HAP-1 (cell line): ENCODE data around the gene IYD.

Experiments used
- DNase-seq, 2 experiments: peaks; one replicate each; pipeline ENCODE4 v3.0.0-alpha.2; 2016 to 2020; ENCODE audit warnings: low spot score in 2 of 2
- H3K27me3 ChIP-seq: fragments of 250-450 bp; sonication (Bioruptor Pico); 2 replicates; pipeline ENCODE4 v1.5.1; 2020; ENCODE audit warnings: low read depth, mild to moderate bottlenecking, moderate library complexity
- H3K36me3 ChIP-seq: fragments of 250-450 bp; sonication (Bioruptor Pico); replicated peaks from 2 replicates; pipeline ENCODE4 v1.5.1; 2020; ENCODE audit warnings: mild to moderate bottlenecking
- H3K4me1 ChIP-seq: fragments of 250-450 bp; sonication (Bioruptor Pico); 2 replicates; pipeline ENCODE4 v1.5.1; 2020; ENCODE audit warnings: mild to moderate bottlenecking
- H3K4me3 ChIP-seq: fragments of 250-450 bp; sonication (Bioruptor Pico); 2 replicates; pipeline ENCODE4 v1.5.1; 2020; ENCODE audit warnings: mild to moderate bottlenecking, moderate library complexity
- H3K9me3 ChIP-seq: fragments of 250-450 bp; sonication (Bioruptor Pico); 2 replicates; pipeline ENCODE4 v1.5.1; 2020; ENCODE audit warnings: mild to moderate bottlenecking, moderate library complexity
- in situ Hi-C: fragments of 300-500 bp; cut with MboI; formaldehyde crosslinking; loops from 3 replicates; pipeline ENCODE4 v1.14.3; 2020; ENCODE audit warnings: low sequenced_read_pairs, inconsistent platforms, mixed read lengths

Gene IYD, protein sequence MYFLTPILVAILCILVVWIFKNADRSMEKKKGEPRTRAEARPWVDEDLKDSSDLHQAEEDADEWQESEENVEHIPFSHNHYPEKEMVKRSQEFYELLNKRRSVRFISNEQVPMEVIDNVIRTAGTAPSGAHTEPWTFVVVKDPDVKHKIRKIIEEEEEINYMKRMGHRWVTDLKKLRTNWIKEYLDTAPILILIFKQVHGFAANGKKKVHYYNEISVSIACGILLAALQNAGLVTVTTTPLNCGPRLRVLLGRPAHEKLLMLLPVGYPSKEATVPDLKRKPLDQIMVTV

DNA sequence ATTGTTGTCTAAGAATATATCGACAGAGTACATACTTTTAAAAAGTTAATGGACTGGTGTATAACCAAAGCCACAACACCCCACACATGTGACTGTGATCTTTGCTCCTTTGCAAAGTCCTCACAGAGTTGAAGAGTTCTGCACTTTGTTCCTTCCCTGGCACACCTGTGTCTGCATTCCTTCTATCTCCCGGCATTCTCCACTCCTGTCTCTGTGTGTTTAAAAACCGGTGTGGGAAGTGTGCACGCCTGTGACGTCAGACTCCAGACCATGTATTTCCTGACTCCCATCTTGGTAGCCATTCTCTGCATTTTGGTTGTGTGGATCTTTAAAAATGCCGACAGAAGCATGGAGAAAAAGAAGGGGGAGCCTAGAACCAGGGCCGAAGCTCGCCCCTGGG, at the start of gene IYD:
IYD (plus strand) TSS at position 251 of the 400 bp plus-strand sequence; CDS start at position 271, 20 bp downstream.
- in situ Hi-C loops = no loop called here

DNA sequence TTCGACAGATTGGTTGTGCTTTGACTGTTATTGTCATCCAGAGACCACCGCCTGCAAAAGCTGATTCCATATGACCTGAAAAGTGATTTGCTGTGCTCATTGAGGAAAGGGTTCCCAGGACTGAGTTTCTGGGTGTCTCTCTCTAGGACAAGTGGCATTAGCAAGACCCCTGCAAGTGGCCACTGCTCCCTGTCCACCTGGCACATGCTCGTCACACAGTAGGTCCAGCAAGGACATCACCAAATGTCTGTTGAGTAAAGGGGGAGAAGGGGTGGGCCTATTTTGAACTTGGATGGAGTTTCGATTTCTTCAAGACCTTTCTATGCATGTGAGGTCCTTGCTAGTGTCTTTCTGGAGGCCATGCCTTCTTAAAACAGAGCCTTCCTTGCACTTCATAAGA, 48.9 kb upstream of the IYD start:
- Histone ChIP-seq H3K36me3 (no peaks in the 10 kb centered on the region), H3K4me3 (no peak overlapping the region), H3K4me1 (no peaks in the 10 kb centered on the region), H3K9me3 (no peaks in the 10 kb centered on the region), H3K27me3 (peaks cover 5% of the 10 kb centered on the region; the same call in 1 of the 2 replicates)
- in situ Hi-C loops = no loop called here
- DNase-seq = no peak

More for the DNA sequence above, at the start of gene IYD:
- peaks cover 2% of the 10 kb centered on the region; the same call in 1 of the 2 replicates for H3K27me3 ChIP-seq
- H3K36me3 ChIP-seq = no peaks in the 10 kb centered on the region
- no peaks in the 10 kb centered on the region for H3K4me1 ChIP-seq
- no peak for DNase-seq
- H3K9me3 ChIP-seq = no peaks in the 10 kb centered on the region
- H3K4me3 ChIP-seq = no peak within 1 kb of the TSS

DNA sequence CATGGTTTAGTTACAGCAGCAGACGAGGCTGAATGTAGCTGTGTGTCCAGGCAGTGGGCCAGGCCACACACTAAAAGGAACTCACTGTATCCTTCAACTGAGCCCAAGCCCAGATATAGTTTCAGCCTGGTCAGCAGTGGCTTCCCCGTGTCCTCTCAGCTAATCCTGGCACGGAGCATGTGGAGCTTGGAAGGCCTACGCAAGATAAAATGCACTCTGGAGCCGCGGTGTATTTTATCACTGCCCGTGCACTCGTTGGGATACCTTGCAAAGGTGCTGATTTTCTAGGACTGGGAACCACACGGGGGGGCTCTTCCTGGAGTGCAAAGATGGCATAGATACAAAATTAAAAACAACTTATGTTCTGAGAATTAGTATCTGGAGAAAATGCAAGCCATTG, 48.4 kb upstream of the IYD start:
- no peaks in the 10 kb centered on the region for H3K4me1 ChIP-seq
- in situ Hi-C loops = no loop called here
- no peaks in the 10 kb centered on the region for H3K36me3 ChIP-seq
- DNase-seq = no peak
- no peak overlapping the region for H3K4me3 ChIP-seq
- no peaks in the 10 kb centered on the region for H3K9me3 ChIP-seq
- peaks cover 5% of the 10 kb centered on the region; the same call in 1 of the 2 replicates for H3K27me3 ChIP-seq

DNA sequence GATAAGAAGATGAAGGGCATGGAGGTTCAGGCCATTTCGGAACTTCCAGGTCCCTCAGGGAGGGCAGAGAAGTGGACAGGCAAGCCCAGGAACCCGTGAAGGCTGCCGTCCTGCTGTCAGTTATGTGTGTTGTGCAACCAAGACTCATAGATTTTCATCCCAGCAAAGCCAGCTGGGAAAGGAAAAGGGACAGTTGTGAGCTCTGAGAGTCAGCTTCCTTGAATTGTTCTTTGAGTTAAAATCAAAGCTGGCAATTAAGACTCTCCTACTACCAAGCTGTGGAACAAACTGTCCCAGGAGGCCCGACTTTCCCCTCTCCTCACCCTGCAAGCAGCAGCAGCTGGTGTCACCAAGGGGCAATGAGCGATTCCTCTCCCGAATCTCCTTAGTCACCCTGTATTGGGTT, 46.3 kb upstream of the IYD start:
- in situ Hi-C loops = no loop called here
- Histone ChIP-seq H3K9me3 (no peaks in the 10 kb centered on the region), H3K4me3 (no peak overlapping the region), H3K27me3 (peaks cover 5% of the 10 kb centered on the region; the same call in 1 of the 2 replicates), H3K36me3 (no peaks in the 10 kb centered on the region), H3K4me1 (no peaks in the 10 kb centered on the region)
- no peak for DNase-seq

DNA sequence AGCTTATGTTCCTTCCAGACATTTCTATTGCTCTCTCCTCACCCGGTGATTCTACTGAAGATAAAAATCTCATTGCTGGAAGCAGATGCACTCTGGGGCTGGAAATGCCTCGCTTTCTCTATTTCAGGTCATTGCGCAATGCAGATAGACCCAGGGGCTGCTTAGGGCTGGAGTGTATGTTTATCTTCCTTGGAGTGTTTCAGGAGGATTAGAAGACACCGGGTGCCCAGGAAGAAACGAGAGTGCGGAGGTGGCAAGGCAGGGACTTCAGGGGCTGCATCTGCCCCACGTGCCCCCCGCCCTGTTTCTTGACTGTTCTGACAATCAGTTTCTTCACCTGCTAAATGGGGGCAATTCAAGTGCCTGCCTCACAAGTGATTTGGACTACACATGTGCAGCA, 45.6 kb upstream of the IYD start:
- no peak for DNase-seq
- no peak overlapping the region for H3K4me3 ChIP-seq
- H3K9me3 ChIP-seq = no peaks in the 10 kb centered on the region
- in situ Hi-C loops = no loop called here
- no peaks in the 10 kb centered on the region for H3K4me1 ChIP-seq
- H3K36me3 ChIP-seq = no peaks in the 10 kb centered on the region
- peaks cover 5% of the 10 kb centered on the region; the same call in 1 of the 2 replicates for H3K27me3 ChIP-seq

DNA sequence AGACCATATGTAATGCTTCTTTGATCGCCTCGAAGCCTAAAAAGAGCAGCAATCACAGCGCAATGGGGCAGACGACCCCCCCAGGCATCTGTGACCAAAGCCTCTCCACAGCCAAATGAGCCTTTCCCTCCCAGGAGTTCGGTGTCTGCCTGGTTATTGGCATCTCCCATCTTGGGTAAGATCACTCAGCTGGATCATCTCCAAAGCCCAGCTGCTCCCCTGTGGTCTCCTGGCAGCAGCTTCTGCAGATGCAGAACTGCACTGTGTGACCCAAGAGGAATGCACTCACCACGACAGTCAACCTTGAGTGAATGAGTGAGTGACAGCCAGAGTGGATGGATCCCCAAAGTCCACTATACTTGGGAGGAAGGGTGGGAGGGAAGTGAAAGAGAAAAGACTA, 44.8 kb upstream of the IYD start:
- Histone ChIP-seq H3K36me3 (no peaks in the 10 kb centered on the region), H3K4me3 (no peak overlapping the region), H3K9me3 (no peaks in the 10 kb centered on the region), H3K4me1 (no peaks in the 10 kb centered on the region), H3K27me3 (peaks cover 5% of the 10 kb centered on the region; the same call in 1 of the 2 replicates)
- in situ Hi-C loops = no loop called here
- no peak for DNase-seq

DNA sequence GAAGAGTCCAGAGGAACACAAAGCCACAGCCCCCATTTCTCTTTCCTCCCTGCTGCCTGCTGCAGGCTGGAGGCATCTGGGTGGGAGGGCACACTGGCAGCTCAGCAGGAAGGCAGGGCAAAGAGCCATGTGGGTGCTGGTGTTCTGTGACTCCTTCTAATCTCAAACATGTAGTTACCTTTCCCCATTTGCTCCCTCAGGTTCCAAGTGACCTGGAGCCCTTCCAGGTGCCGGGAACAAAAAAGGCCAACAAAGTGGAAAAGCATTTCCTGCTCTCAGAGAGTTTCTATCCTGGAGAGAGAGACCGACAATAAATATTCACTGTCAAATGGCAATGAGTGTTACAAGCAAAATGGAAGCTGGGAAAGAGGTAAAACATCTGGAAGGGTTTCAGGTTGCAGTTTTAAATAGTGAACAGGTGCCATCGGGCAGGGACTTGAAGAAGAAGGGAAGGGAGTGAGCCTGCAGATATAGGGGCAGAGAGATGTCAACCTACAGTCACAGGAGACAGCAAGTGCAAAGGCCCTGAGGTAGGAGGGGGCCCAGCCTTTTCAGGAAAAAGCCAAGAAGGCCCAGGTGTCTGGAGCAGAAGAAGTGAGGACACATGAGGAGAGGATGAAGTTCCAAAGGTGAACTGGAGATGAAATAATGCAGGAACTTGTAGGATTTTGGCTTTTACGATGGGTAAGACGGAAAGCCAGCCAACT, 43.6 kb upstream of the IYD start:
- Histone ChIP-seq H3K36me3 (no peaks in the 10 kb centered on the region), H3K9me3 (no peaks in the 10 kb centered on the region), H3K27me3 (peaks cover 5% of the 10 kb centered on the region; the same call in 1 of the 2 replicates), H3K4me3 (no peak overlapping the region), H3K4me1 (no peaks in the 10 kb centered on the region)
- in situ Hi-C loops = loop anchor here (25.0 kb wide), 1 partner anchor 388 kb away; the partner anchor contains the start of gene ULBP2
- no peak for DNase-seq

DNA sequence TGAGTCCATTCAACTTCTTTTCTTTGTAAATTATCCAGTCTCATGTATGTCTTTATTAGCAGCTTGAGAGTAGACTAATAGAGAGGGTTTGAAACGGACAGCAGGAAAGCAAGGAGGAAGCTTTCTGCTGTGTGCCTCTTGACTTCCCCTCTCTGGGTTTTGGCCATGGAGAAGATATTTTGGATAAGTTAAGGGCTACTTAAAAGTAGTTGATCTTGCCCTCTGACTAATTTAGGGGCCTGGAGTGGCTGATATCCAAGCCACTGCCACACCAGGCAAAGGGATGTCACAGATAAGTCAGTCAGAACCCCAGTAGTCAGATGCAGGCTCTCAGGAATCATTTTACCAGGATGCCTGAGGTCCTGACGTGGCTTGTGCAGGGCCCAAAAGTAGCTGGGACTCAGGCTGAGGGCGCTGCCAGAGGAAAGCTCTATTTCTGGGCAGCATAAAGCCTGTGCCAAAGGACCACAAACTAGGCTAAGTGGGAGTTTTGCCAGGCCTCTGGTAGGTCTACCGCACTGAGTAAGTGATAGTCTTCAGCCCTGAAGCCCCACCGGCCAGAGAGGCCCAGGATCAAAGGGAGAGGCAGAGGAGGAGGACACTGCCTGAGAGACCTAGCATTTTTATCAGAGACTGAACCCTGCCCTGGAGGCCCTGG, 41.6 kb upstream of the IYD start:
- Histone ChIP-seq H3K36me3 (no peaks in the 10 kb centered on the region), H3K4me3 (no peak overlapping the region), H3K4me1 (no peaks in the 10 kb centered on the region), H3K9me3 (no peaks in the 10 kb centered on the region), H3K27me3 (no peaks in the 10 kb centered on the region)
- in situ Hi-C loops = loop anchor here (25.0 kb wide), 1 partner anchor 390 kb away; the partner anchor contains the start of gene ULBP2
- DNase-seq = no peak

DNA sequence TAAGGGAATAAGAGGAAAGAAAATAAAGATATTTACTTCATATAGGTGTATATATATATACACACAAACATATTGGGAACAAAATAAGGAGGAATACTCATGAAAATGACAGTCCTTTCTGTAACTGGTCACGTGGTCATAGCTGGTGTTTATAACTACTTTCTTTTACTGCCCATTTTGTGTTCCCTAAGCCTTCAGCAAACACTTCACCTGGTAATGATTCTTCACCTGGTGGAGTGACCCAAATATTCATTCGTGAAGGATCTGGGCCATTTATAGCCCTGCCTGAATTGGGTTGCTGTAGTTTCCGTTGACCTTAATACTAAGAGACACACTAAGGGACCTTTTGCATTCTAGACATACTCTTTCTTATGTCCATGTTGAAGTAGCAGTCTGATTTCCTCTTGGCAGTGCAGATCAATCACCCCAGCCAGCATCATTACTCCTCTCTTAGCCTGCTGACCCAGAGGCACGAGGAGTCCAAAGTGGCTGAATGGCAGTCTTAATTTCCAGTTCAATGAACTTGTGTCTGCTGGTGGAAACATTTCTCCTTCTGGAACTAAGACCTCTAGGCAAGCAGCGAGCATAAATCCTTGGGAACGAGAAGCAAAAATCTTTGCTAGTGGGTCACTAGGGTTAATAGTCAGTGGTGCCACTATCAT, 39.9 kb upstream of the IYD start:
- Histone ChIP-seq H3K4me3 (no peak overlapping the region), H3K9me3 (no peaks in the 10 kb centered on the region), H3K36me3 (no peaks in the 10 kb centered on the region), H3K4me1 (no peaks in the 10 kb centered on the region), H3K27me3 (no peaks in the 10 kb centered on the region)
- no peak for DNase-seq
- in situ Hi-C loops = loop anchor here (25.0 kb wide), 1 partner anchor 392 kb away; the partner anchor contains the start of gene ULBP2

DNA sequence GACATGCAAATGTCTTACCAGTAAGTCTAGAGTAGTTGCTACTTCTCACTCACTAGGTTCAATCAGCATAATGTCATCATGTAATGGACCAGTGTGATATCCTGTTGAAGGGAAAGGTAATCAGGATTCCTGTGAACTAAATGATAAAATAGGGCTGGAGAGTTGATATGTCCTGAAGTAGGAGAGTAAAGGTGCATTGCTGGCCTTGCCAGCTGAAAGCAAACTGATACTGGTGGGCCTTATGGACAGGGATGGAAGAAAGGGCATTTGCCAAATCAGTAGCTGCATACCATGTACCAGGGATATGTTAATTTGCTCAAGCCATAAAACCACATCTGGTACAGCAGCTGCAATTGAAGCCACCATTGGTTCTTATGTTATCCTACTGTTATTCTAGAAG, 37.5 kb upstream of the IYD start:
- DNase-seq = no peak
- Histone ChIP-seq H3K4me3 (no peak overlapping the region), H3K36me3 (no peaks in the 10 kb centered on the region), H3K27me3 (no peaks in the 10 kb centered on the region), H3K4me1 (no peaks in the 10 kb centered on the region), H3K9me3 (no peaks in the 10 kb centered on the region)
- in situ Hi-C loops = loop anchor here (5.0 to 25.0 kb wide), 2 partner anchors 249 to 394 kb away; partner anchors contain the start of gene ULBP2

DNA sequence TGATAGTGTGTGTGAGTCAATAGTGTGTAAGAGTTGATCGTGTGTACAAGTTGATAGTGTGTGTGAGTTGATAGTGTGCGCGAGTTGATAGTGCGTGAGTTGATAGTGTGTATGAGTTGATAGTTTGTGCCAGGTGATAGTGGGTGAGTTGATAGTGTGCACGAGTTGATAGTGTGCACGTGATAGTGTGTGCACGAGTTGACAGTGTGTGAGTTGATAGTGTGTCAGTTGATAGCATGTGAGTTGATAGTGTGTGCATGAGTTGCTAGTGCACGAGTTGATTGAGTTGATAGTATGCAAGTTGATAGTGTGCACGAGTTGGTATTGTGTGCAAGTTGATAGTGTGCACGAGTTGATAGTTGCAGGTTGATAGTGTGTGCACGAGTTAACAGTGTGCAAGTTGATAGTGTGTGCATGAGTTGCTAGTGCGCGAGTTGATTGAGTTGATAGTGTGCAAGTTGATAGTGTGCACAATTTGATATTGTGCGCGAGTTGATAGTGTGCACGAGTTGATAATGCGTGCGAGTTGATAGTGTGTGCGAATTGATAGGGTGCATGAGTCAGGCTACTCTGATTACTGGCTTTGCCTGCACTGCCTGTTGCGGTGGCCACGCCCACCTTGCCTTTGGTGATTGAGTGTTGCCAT, 35.8 kb upstream of the IYD start:
- in situ Hi-C loops = loop anchor here (5.0 to 25.0 kb wide), 2 partner anchors 251 to 396 kb away; partner anchors contain the start of gene ULBP2
- no peaks in the 10 kb centered on the region for H3K27me3 ChIP-seq
- H3K9me3 ChIP-seq = no peaks in the 10 kb centered on the region
- no peak overlapping the region for H3K4me3 ChIP-seq
- H3K4me1 ChIP-seq = no peaks in the 10 kb centered on the region
- no peak for DNase-seq
- no peaks in the 10 kb centered on the region for H3K36me3 ChIP-seq

DNA sequence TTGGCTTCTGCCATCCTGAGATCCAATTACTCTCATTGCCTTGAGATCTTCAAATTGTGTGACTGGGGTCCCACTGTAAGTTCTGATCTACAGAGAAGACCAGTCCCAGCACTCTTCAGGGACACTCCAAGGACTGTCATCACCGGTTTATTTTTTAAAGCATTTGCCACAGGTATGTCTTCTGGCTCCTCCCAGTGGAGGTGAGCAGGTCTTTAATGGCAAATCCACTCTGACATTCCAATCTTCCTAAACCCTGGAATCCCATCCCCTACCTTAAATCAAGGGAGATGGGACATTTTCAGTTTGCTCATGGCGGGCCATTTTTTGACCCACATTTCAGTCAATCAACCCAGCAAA, 35.2 kb upstream of the IYD start:
- no peaks in the 10 kb centered on the region for H3K36me3 ChIP-seq
- no peaks in the 10 kb centered on the region for H3K9me3 ChIP-seq
- no peaks in the 10 kb centered on the region for H3K27me3 ChIP-seq
- in situ Hi-C loops = loop anchor here (5.0 to 25.0 kb wide), 2 partner anchors 251 to 396 kb away; partner anchors contain the start of gene ULBP2
- no peak overlapping the region for H3K4me3 ChIP-seq
- no peaks in the 10 kb centered on the region for H3K4me1 ChIP-seq
- DNase-seq = no peak
